ENCODE results near the gene GRID2.

GRCh38 chr4:92381616-92382015, 77.8 kb downstream of the GRID2 start:
- TF ChIP-seq CTCF (IDR thresholded peaks at IDR 0.05) (no peak), POLR2A (IDR thresholded peaks at IDR 0.05) (no peak), POLR2AphosphoS5 (IDR thresholded peaks at IDR 0.05) (no peak), EP300 (IDR thresholded peaks at IDR 0.05) (no peak)

Measured in stomach (tissue), 4 donors.